GM18909 (cell line): ENCODE measurements around the gene RPTOR.

ENCODE experiments used
- ATAC-seq: cut with Tn5 transposase; IDR thresholded peaks from one replicate; pipeline ENCODE4 v1.9.1; 2021; ENCODE audit warnings: mild to moderate bottlenecking; ENCODE audit not compliant: unreplicated experiment, poor library complexity

RPTOR gene

GRCh38 chr17:80906364-80907259, 362.0 kb downstream of the RPTOR start:
- ATAC-seq: no peak

- no peak for ATAC-seq
These were observed 362.6 kb downstream of the RPTOR start for GRCh38 chr17:80907281-80907680.

GRCh38 chr17:80908211-80908610, 363.6 kb downstream of the RPTOR start:
- ATAC-seq: no peak

GRCh38 chr17:80908776-80909175, 364.1 kb downstream of the RPTOR start:
- ATAC-seq: no peak

- ATAC-seq: no peak
These were observed 365.0 kb downstream of the RPTOR start for GRCh38 chr17:80909635-80910034.

- no peak for ATAC-seq
These were observed 365.4 kb downstream of the RPTOR start for GRCh38 chr17:80910043-80910442.

GRCh38 chr17:80912476-80912875, 367.8 kb downstream of the RPTOR start:
- ATAC-seq: no peak

- ATAC-seq: no peak
These were observed 369.5 kb downstream of the RPTOR start for GRCh38 chr17:80913928-80914821.

GRCh38 chr17:80916246-80916645, 371.6 kb downstream of the RPTOR start:
- ATAC-seq: no peak

- no peak for ATAC-seq
These were observed 373.3 kb downstream of the RPTOR start for GRCh38 chr17:80917716-80918560.

- ATAC-seq: no peak
These were observed 374.1 kb downstream of the RPTOR start for GRCh38 chr17:80918731-80919130.

GRCh38 chr17:80919331-80920311, 375.0 kb downstream of the RPTOR start:
- ATAC-seq: no peak

- ATAC-seq: no peak
These were observed 375.8 kb downstream of the RPTOR start for GRCh38 chr17:80920441-80920840.

- ATAC-seq: no peak
These were observed 376.5 kb downstream of the RPTOR start for GRCh38 chr17:80921159-80921558.

- ATAC-seq: no peak
These were observed 377.3 kb downstream of the RPTOR start for GRCh38 chr17:80921741-80922579.

- no peak for ATAC-seq
These were observed 378.0 kb downstream of the RPTOR start for GRCh38 chr17:80922580-80923160.

GRCh38 chr17:80923211-80924110, 378.8 kb downstream of the RPTOR start:
- no peak for ATAC-seq
